SK-N-SH (cell line): ENCODE measurements around the gene SYDE1. TPM values are rescaled to one million over a fixed set of nuclear protein-coding genes. Genes with fewer than 3 reads are reported as not detected.

Source experiments
- CTCF ChIA-PET: fragments of 300-600, 350-600 bp; formaldehyde crosslinking; extraction: SDS; loops from one replicate; lab custom pipeline; 2021; lab: Yijun Ruan, JAX
- POLR2A ChIA-PET: fragments of 350-600 bp; sonication (Branson Sonifier 250); formaldehyde crosslinking; extraction: SDS; loops from one replicate; lab custom pipeline; 2020; ENCODE audit warnings: antibody characterized with exemption, inconsistent platforms; lab: Yijun Ruan, JAX
- DNase-seq: peaks from one replicate; pipeline ENCODE4 v3.0.0; 2012
- H2AFZ ChIP-seq: fragments of 200-600 bp; sonication (generic); 2 replicates; pipeline ENCODE4 v1.8.1; 2016; ENCODE audit warnings: antibody characterized with exemption, mild to moderate bottlenecking, low read depth
- H3F3A ChIP-seq: fragments of 200-600 bp; sonication (generic); replicated peaks from 2 replicates; pipeline ENCODE3; 2016; ENCODE audit warnings: antibody characterized with exemption, mild to moderate bottlenecking; ENCODE audit not compliant: insufficient read depth
- H3K27ac ChIP-seq, 2 experiments: fragments of 200-500 bp in 1 of 2; fragments of 200-600 bp in 1 of 2; sonication (Bioruptor generic) in 1 of 2; sonication (generic), shearing (Covaris generic) in 1 of 2; 2 replicates each; pipeline versions ENCODE4 v1.5.1 to v1.6.1; 2014 to 2016; ENCODE audit warnings: low read depth in 2 of 2, inconsistent platforms in 1 of 2, low read length in 1 of 2, mild to moderate bottlenecking in 1 of 2, mixed read lengths in 1 of 2
- H3K27me3 ChIP-seq: fragments of 200-600 bp; sonication (generic), shearing (Covaris generic); 2 replicates; pipeline ENCODE4 v1.6.1; 2016; ENCODE audit warnings: mixed run types; ENCODE audit not compliant: insufficient read depth
- H3K36me3 ChIP-seq, 2 experiments: fragments of 200-500 bp in 1 of 2; fragments of 200-600 bp in 1 of 2; sonication (Bioruptor generic) in 1 of 2; sonication (generic) in 1 of 2; replicated peaks in 1 of 2; 2 replicates each; pipeline versions ENCODE3 to v1.5.1; 2014 to 2016; ENCODE audit warnings: low read length in 1 of 2, mild to moderate bottlenecking in 1 of 2; ENCODE audit not compliant: insufficient read depth in 2 of 2, control insufficient read depth in 1 of 2
- H3K4me1 ChIP-seq, 2 experiments: fragments of 200-500 bp in 1 of 2; fragments of 200-600 bp in 1 of 2; sonication (Bioruptor generic) in 1 of 2; sonication (generic), shearing (Covaris generic) in 1 of 2; 2 replicates each; pipeline versions ENCODE4 v1.5.1 to v1.6.1; 2014 to 2016; ENCODE audit warnings: low read depth in 1 of 2, low read length in 1 of 2, mixed run types in 1 of 2; ENCODE audit not compliant: insufficient read depth in 2 of 2, control insufficient read depth in 1 of 2
- H3K4me2 ChIP-seq: fragments of 200-600 bp; sonication (generic), shearing (Covaris generic); 2 replicates; pipeline ENCODE4 v1.6.1; 2017; ENCODE audit warnings: mixed run types
- H3K4me3 ChIP-seq, 2 experiments: fragments of 200-500 bp in 1 of 2; fragments of 200-600 bp in 1 of 2; sonication (Bioruptor generic) in 1 of 2; sonication (generic), shearing (Covaris generic) in 1 of 2; 2 replicates each; pipeline versions ENCODE4 v1.5.1 to v1.8.1; 2014 to 2016; ENCODE audit warnings: low read depth in 2 of 2, inconsistent platforms in 1 of 2, low read length in 1 of 2, mild to moderate bottlenecking in 1 of 2, mixed read lengths in 1 of 2, moderate library complexity in 1 of 2
- H3K79me2 ChIP-seq: fragments of 200-600 bp; sonication (generic); 2 replicates; pipeline ENCODE4 v1.8.1; 2017; ENCODE audit warnings: mild to moderate bottlenecking; ENCODE audit not compliant: insufficient read depth
- H3K9ac ChIP-seq: fragments of 200-600 bp; sonication (generic); 2 replicates; pipeline ENCODE4 v1.6.1; 2017; ENCODE audit warnings: mixed run types
- H3K9me2 ChIP-seq: fragments of 200-600 bp; sonication (generic); 2 replicates; pipeline ENCODE4 v1.6.1; 2017; ENCODE audit warnings: mixed run types
- H3K9me3 ChIP-seq: fragments of 200-600 bp; sonication (generic); 2 replicates; pipeline ENCODE4 v1.6.1; 2017; ENCODE audit warnings: mixed run types, mild to moderate bottlenecking, moderate library complexity
- H4K20me1 ChIP-seq: fragments of 200-600 bp; sonication (generic); 2 replicates; pipeline ENCODE4 v1.6.1; 2017; ENCODE audit warnings: mild to moderate bottlenecking, mixed run types; ENCODE audit not compliant: insufficient read depth
- CHD2 ChIP-seq: fragments of 150-350 bp; IDR thresholded peaks from 2 replicates; pipeline ENCODE4 v1.6.1; 2018; ENCODE audit warnings: low read length; ENCODE audit not compliant: partially characterized antibody
- ELF1 ChIP-seq: IDR thresholded peaks from 2 replicates; pipeline ENCODE4 v1.4.0; 2012
- FOXM1 ChIP-seq: IDR thresholded peaks from 2 replicates; pipeline ENCODE4 v1.4.0; 2012; ENCODE audit warnings: low read depth, mild to moderate bottlenecking
- GABPA ChIP-seq: IDR thresholded peaks from 2 replicates; pipeline ENCODE4 v1.4.0; 2012; ENCODE audit warnings: low read depth, mild to moderate bottlenecking
- GATA2 ChIP-seq: sonication (generic); formaldehyde crosslinking; IDR thresholded peaks from 2 replicates; pipeline ENCODE4 v1.5.0; 2020; ENCODE audit warnings: mild to moderate bottlenecking, missing genetic modification reagents
- JUND ChIP-seq: IDR thresholded peaks from 2 replicates; pipeline ENCODE4 v1.4.0; 2012
- MXI1 ChIP-seq: IDR thresholded peaks from 2 replicates; pipeline ENCODE4 v1.6.1; 2012; ENCODE audit warnings: mild to moderate bottlenecking, low read depth, low read length, improper control_type of control experiment
- NFIC ChIP-seq: IDR thresholded peaks from 2 replicates; pipeline ENCODE4 v1.4.0; 2012; ENCODE audit warnings: borderline replicate concordance
- POLR2AphosphoS5 ChIP-seq: IDR thresholded peaks from 2 replicates; pipeline ENCODE4 v1.6.1; 2012; ENCODE audit warnings: low read depth, low read length
- RAD21 ChIP-seq: IDR thresholded peaks from 2 replicates; pipeline ENCODE4 v1.6.1; 2012; ENCODE audit warnings: mild to moderate bottlenecking, low read length
- RCOR1 ChIP-seq: fragments of 150-350 bp; IDR thresholded peaks from 2 replicates; pipeline ENCODE4 v1.6.1; 2017; ENCODE audit warnings: antibody characterized with exemption, low read length
- RXRA ChIP-seq: IDR thresholded peaks from 2 replicates; pipeline ENCODE4 v1.4.0; 2012; ENCODE audit warnings: low read depth, mild to moderate bottlenecking, borderline replicate concordance
- SMC3 ChIP-seq: IDR thresholded peaks from 2 replicates; pipeline ENCODE4 v1.6.1; 2012; ENCODE audit warnings: low read depth, low read length, improper control_type of control experiment
- TCF12 ChIP-seq: IDR thresholded peaks from 2 replicates; pipeline ENCODE4 v1.4.0; 2012
- TEAD4 ChIP-seq: IDR thresholded peaks from 2 replicates; pipeline ENCODE4 v1.4.0; 2012; ENCODE audit warnings: mild to moderate bottlenecking, borderline replicate concordance; ENCODE audit not compliant: insufficient read depth
- USF1 ChIP-seq: IDR thresholded peaks from 2 replicates; pipeline ENCODE4 v1.4.0; 2012; ENCODE audit warnings: low read depth, borderline replicate concordance
- USF2 ChIP-seq: fragments of 150-350 bp; IDR thresholded peaks from 2 replicates; pipeline ENCODE4 v1.6.1; 2017; ENCODE audit warnings: antibody characterized with exemption, low read length, low read depth, borderline replicate concordance
- YY1 ChIP-seq: IDR thresholded peaks from 2 replicates; pipeline ENCODE4 v1.4.0; 2012; ENCODE audit warnings: low read depth, mild to moderate bottlenecking
- WGBS: methylation state at CpG from one replicate; pipeline ENCODE4 v1.1.6; 2017; ENCODE audit warnings: low lambda C conversion rate; 5-methylcytosine and 5-hydroxymethylcytosine counted together
- polyA plus RNA-seq, 3 experiments: library from polyadenylated mRNA; depleted of rRNA; stranded (reverse); fragments of >200 nt; gene quantifications; 2 replicates each; pipeline ENCODE4 v1.2.3, GENCODE V29; 2012
- TF ChIP-seq, protein P1 (sequence below): fragments of 150-350 bp; IDR thresholded peaks from 2 replicates; pipeline ENCODE4 v1.6.1; 2016; ENCODE audit warnings: mild to moderate bottlenecking, low read depth, low read length

Gene SYDE1
- polyA plus RNA-seq, 1 of the 3 experiments (the other 2 are of a cell fraction) = 44.1 TPM

DNA sequence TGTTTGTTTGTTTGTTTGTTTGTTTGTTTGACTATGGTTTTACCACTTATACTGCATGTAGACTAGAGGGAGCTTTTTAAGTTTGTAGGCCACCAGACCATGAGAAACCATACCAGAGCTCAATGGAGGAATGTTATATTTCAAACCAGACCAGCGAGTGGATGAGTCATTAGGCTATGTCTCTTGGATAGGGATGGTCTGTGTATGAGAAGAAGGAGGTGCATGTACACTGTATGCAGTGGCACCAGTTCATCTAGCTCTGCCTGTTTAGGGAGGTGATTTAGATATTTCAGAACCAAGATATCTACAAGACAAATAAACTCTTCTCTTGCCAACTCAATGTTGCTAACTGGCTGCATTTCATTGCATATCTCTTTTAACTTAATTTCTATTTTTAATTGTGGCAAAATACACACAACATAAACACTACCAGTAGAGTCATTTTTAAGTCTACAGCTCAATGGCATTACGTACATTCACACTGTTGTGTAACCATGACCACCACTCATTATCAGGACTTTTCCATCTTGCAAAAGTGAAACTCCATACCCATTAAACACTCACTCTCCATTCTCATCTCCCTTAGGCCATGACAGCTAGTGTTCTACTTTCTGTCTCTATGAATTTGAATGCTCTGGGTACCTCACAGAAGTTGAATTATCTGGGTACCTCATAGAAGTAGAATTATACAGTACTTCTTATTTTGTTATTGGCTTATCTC lies 29.2 kb downstream of the SYDE1 start:
- H3K9me2 ChIP-seq = no peaks in the 10 kb centered on the region

GRCh38 chr19:15137777-15138176 lies 30.6 kb downstream of the SYDE1 start:
- Histone ChIP-seq H3K4me3 (no peak overlapping the region), H3K9me3 (no peaks in the 10 kb centered on the region), H3K9ac (no peak overlapping the region), H3K79me2 (no peaks in the 10 kb centered on the region), H3K36me3 (no peaks in the 10 kb centered on the region)
- DNase-seq = no peak
- TF ChIP-seq FOXM1 (no peak), YY1 (no peak), USF1 (no peak), CHD2 (no peak), SMC3 (no peak), MXI1 (no peak), ELF1 (no peak), GABPA (no peak), RXRA (no peak), RAD21 (no peak), TCF12 (no peak), NFIC (no peak)
- TF ChIP-seq, all 33 proteins: peak for 0
- no peak overlapping the region for H3K4me2 ChIP-seq
- H3K9me2 ChIP-seq = no peaks in the 10 kb centered on the region
- no peaks in the 10 kb centered on the region for H3K4me1 ChIP-seq
- H3K27me3 ChIP-seq = no peaks in the 10 kb centered on the region; the same call in none of the 2 replicates
- no peak overlapping the region for H3K27ac ChIP-seq
- ChIA-PET POLR2A (no interaction called here), CTCF (no interaction called here)
- no peaks in the 10 kb centered on the region for H3F3A ChIP-seq
- H4K20me1 ChIP-seq = no peaks in the 10 kb centered on the region
- peak overlapping the region; percentile 24; the same call in 1 of the 2 replicates for H2AFZ ChIP-seq

More for the DNA sequence above, 29.2 kb downstream of the SYDE1 start:
- no peaks in the 10 kb centered on the region for H3K4me1 ChIP-seq
- no peak overlapping the region for H3K4me3 ChIP-seq
- H3K36me3 ChIP-seq = no peaks in the 10 kb centered on the region
- no peaks in the 10 kb centered on the region for H3F3A ChIP-seq
- H3K27me3 ChIP-seq = no peaks in the 10 kb centered on the region; the same call in none of the 2 replicates
- TF ChIP-seq TCF12 (no peak), RCOR1 (no peak)
- no peak overlapping the region for H2AFZ ChIP-seq
- no peak overlapping the region for H3K4me2 ChIP-seq
- no peaks in the 10 kb centered on the region for H3K9me3 ChIP-seq
- ChIA-PET POLR2A (no interaction called here), CTCF (interaction anchor here (1.0 to 1.3 kb wide), 2 partner anchors 10 to 419 kb away, joined by 3 to 4 read pairs; a partner anchor contains a TSS)
- no peak overlapping the region for H3K9ac ChIP-seq
- H3K27ac ChIP-seq = no peak overlapping the region
- DNase-seq = no peak
- H4K20me1 ChIP-seq = no peaks in the 10 kb centered on the region
- 28% methylated on average over 2 of the region's 2 CpGs for WGBS
- no peaks in the 10 kb centered on the region for H3K79me2 ChIP-seq

DNA sequence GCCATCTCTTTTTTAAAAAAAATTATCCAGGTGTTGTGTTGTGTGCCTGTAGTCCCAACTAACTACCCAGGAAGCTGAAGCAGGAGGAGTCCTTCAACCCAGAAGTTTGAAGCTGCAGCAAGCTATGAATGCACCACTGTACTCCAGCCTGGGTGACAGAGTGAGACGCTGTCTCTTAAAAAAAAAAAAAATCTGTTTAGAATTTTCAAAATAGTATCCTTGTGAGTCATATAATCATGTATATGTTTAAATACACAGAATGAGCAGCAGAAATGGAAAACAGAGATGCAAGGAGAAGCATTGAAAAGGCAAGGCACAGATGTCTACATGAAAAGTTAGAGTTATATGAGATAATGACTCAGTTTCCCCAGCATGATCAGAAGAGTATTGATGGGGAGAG lies 31.2 kb downstream of the SYDE1 start:
- WGBS = 0% methylated on average over 1 of the region's 1 CpG
- no peak for DNase-seq
- Histone ChIP-seq H3K9me2 (no peaks in the 10 kb centered on the region), H3K4me1 (no peaks in the 10 kb centered on the region), H3K79me2 (no peaks in the 10 kb centered on the region), H3K4me3 (no peak overlapping the region), H2AFZ (no peak overlapping the region), H3K4me2 (no peak overlapping the region), H3K27ac (no peak overlapping the region), H3K9me3 (no peaks in the 10 kb centered on the region), H3F3A (no peaks in the 10 kb centered on the region), H3K36me3 (no peaks in the 10 kb centered on the region), H3K27me3 (no peaks in the 10 kb centered on the region; the same call in none of the 2 replicates), H3K9ac (no peak overlapping the region), H4K20me1 (no peaks in the 10 kb centered on the region)
- POLR2A ChIA-PET = no interaction called here
- CTCF ChIA-PET = interaction anchor here (0.7 kb wide), 1 partner anchor 1222 kb away, joined by 3 read pairs; no protein-coding TSS in a partner anchor
- TF ChIP-seq GATA2 = no peak
- TF ChIP-seq YY1 = no peak
- TF ChIP-seq USF2 = no peak
- TF ChIP-seq RAD21 = no peak
- TF ChIP-seq USF1 = no peak
- no peak for TF ChIP-seq POLR2AphosphoS5
- no peak for TF ChIP-seq JUND
- TF ChIP-seq RXRA = no peak
- TF ChIP-seq TEAD4 = no peak
- TF ChIP-seq, protein P1, sequence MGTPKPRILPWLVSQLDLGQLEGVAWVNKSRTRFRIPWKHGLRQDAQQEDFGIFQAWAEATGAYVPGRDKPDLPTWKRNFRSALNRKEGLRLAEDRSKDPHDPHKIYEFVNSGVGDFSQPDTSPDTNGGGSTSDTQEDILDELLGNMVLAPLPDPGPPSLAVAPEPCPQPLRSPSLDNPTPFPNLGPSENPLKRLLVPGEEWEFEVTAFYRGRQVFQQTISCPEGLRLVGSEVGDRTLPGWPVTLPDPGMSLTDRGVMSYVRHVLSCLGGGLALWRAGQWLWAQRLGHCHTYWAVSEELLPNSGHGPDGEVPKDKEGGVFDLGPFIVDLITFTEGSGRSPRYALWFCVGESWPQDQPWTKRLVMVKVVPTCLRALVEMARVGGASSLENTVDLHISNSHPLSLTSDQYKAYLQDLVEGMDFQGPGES = no peak
